CD4-positive, alpha-beta memory T cell (primary cell): Measurements from ENCODE around the gene AMN1. TPM values are rescaled to one million over a fixed set of nuclear protein-coding genes. Genes with fewer than 3 reads are reported as not detected.

Experiments
- CTCF ChIA-PET: fragments of 350-600 bp; sonication (Branson Sonifier 250); formaldehyde crosslinking; loops from one replicate; lab custom pipeline; 2021; ENCODE audit warnings: inconsistent platforms; ENCODE audit not compliant: partially characterized antibody; lab: Charles Lee
- POLR2A ChIA-PET: fragments of 350-600 bp; sonication (Branson Sonifier 250); formaldehyde crosslinking; loops from one replicate; lab custom pipeline; 2021; ENCODE audit not compliant: partially characterized antibody; lab: Charles Lee
- DNase-seq, 5 donors: peaks; one replicate each; pipeline versions ENCODE4 v3.0.0 to v3.0.0-alpha.2; 2020 to 2022; ENCODE audit warnings: mixed read lengths in 1 of 5
- H3K27ac ChIP-seq: one replicate; pipeline ENCODE4 v1.7.0; 2013; ENCODE audit warnings: low read depth, low read length
- H3K27me3 ChIP-seq: 2 replicates; pipeline ENCODE4 v1.7.0; 2013; ENCODE audit warnings: mild to moderate bottlenecking, low read length, moderate library complexity; ENCODE audit not compliant: insufficient read depth
- H3K36me3 ChIP-seq: 2 replicates; pipeline ENCODE4 v1.7.0; 2013; ENCODE audit warnings: mild to moderate bottlenecking, low read length, moderate library complexity; ENCODE audit not compliant: insufficient read depth
- H3K4me1 ChIP-seq: 2 replicates; pipeline ENCODE4 v1.7.0; 2013; ENCODE audit warnings: mild to moderate bottlenecking, low read length, moderate library complexity; ENCODE audit not compliant: insufficient read depth
- H3K4me3 ChIP-seq, 2 donors: one replicate each; pipeline ENCODE4 v1.7.0; 2013; ENCODE audit warnings: low read length in 2 of 2, mild to moderate bottlenecking in 1 of 2
- H3K9me3 ChIP-seq, 2 donors: one replicate each; pipeline ENCODE4 v1.7.0; 2013; ENCODE audit warnings: low read length in 2 of 2, control low read depth in 1 of 2; ENCODE audit not compliant: control insufficient read depth in 1 of 2
- H3K27ac Mint-ChIP-seq, 7 donors: one replicate each; pipeline ENCODE4 v1.8.0; 2020 to 2021; ENCODE audit warnings: mixed read lengths in 7 of 7, mild to moderate bottlenecking in 6 of 7, inconsistent platforms in 3 of 7, moderate library complexity in 3 of 7
- H3K27me3 Mint-ChIP-seq, 2 donors: one replicate each; pipeline ENCODE4 v1.8.0; 2020 to 2021; ENCODE audit warnings: mixed read lengths in 2 of 2
- H3K36me3 Mint-ChIP-seq, 2 donors: one replicate each; pipeline ENCODE4 v1.8.0; 2020 to 2021; ENCODE audit warnings: mixed read lengths in 2 of 2, inconsistent platforms in 1 of 2, mild to moderate bottlenecking in 1 of 2
- H3K4me1 Mint-ChIP-seq, 4 donors: one replicate each; pipeline ENCODE4 v1.8.0; 2020 to 2021; ENCODE audit warnings: mixed read lengths in 4 of 4, mild to moderate bottlenecking in 1 of 4
- H3K4me3 Mint-ChIP-seq, 8 donors: one replicate each; pipeline ENCODE4 v1.8.0; 2020 to 2021; ENCODE audit warnings: mixed read lengths in 8 of 8, mild to moderate bottlenecking in 7 of 8, moderate library complexity in 6 of 8, inconsistent platforms in 3 of 8
- H3K9me3 Mint-ChIP-seq, 8 donors: one replicate each; pipeline ENCODE4 v1.8.0; 2020 to 2021; ENCODE audit warnings: mixed read lengths in 8 of 8, mild to moderate bottlenecking in 5 of 8, inconsistent platforms in 3 of 8, moderate library complexity in 1 of 8
- intact Hi-C: fragments of 100-400 bp; cut with micrococcal nuclease; formaldehyde crosslinking; loops from one replicate; pipeline ENCODE4 v1.15.1; 2023
- polyA plus RNA-seq, 2 donors: library from polyadenylated mRNA; unstranded; fragments of 300-500 nt; fragmentation: Illumina TruSeq; gene quantifications; one replicate each; pipeline ENCODE4 v1.2.3, GENCODE V29; 2021
- total RNA-seq, 2 experiments: library from RNA; stranded (reverse); gene quantifications; one replicate each; pipeline ENCODE4 v1.2.3, GENCODE V29; 2021

Gene AMN1
- total and polyA plus RNA-seq, 4 experiments from 2014 or later = 9.6 to 18.4 (median 14.9) TPM

DNA sequence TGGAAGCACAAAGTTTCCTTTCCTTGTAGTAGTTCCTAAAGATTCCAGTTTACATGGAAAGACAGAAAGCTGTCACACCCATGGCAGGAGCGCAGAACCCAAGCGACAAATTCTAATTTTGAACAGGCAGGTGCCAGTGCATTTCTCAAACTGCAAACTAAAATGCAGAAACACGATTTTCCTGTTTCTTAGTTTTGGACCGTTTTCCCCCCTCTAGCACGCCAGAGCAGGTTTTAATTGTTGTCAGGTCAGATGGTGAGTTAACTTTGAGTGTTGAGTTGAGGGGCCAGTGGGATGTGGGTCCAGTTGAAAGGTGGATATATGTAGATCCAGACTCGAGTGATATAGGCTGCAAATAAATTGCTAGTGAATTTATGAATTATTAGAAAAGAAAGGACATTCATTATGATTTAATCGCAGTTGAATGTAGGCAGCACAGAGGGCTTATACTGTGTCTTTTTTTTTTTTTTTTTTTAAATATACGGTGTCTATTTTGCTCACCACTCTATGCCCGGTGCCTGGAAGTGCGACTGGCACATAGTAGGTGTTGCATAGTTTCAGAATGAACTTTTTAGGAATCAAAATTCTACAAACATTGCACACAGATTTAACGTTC is 70.2 kb downstream of the AMN1 start:
- no peak for DNase-seq
- Mint-ChIP-seq H3K4me3 (peak overlapping the region; percentile 92 to 99 (median 94)), H3K4me1 (peaks cover 8 to 21% (median 14%) of the 10 kb centered on the region in 4 donors), H3K9me3 (no peaks in the 10 kb centered on the region), H3K27ac (peak overlapping the region; percentile 32 to 99 (median 93)), H3K27me3 (no peaks in the 10 kb centered on the region), H3K36me3 (peaks cover 4 to 5% of the 10 kb centered on the region in 2 donors)
- POLR2A ChIA-PET = interaction anchor here (0.6 to 3.5 kb wide), 19 partner anchors 23 to 1099 kb away, joined by 3 to 49 read pairs (median 5); partner anchors contain the start of genes AMN1, RESF1 and YARS2
- no peaks in the 10 kb centered on the region for H3K36me3 ChIP-seq
- intact Hi-C loops = loop anchor here (1.0 to 2.0 kb wide), 6 partner anchors 71 to 1021 kb away; partner anchors contain the start of genes AMN1, BICD1, DNM1L and RESF1
- H3K27ac ChIP-seq = peak overlapping the region; percentile 86
- H3K27me3 ChIP-seq = no peaks in the 10 kb centered on the region
- H3K9me3 ChIP-seq = no peaks in the 10 kb centered on the region
- CTCF ChIA-PET = interaction anchor here (0.6 to 2.2 kb wide), 7 partner anchors 23 to 1097 kb away, joined by 3 to 9 read pairs (median 3); partner anchors contain the start of gene YARS2
- peak overlapping the region; percentile 27 to 86 for H3K4me3 ChIP-seq
- H3K4me1 ChIP-seq = peaks cover 18% of the 10 kb centered on the region

GRCh38 chr12:31655792-31656191 is 73.0 kb downstream of the AMN1 start:
- Histone ChIP-seq H3K27me3 (no peaks in the 10 kb centered on the region), H3K4me1 (peaks cover 29% of the 10 kb centered on the region), H3K4me3 (no peak overlapping the region), H3K9me3 (no peaks in the 10 kb centered on the region), H3K36me3 (no peaks in the 10 kb centered on the region), H3K27ac (no peak overlapping the region)
- Mint-ChIP-seq H3K9me3 (no peaks in the 10 kb centered on the region), H3K4me3 (peak overlapping the region in 1 of 8 donors; percentile 1), H3K27me3 (no peaks in the 10 kb centered on the region), H3K36me3 (peaks cover 0 to 4% of the 10 kb centered on the region in 2 donors), H3K4me1 (peaks cover 16 to 28% (median 21%) of the 10 kb centered on the region in 4 donors), H3K27ac (no peak overlapping the region)
- ChIA-PET POLR2A (no interaction called here), CTCF (interaction anchor here (0.9 to 2.0 kb wide), 5 partner anchors 20 to 1100 kb away, joined by 3 to 8 read pairs (median 3); partner anchors contain the start of gene YARS2)
- intact Hi-C loops = no loop called here
- no peak for DNase-seq

DNA sequence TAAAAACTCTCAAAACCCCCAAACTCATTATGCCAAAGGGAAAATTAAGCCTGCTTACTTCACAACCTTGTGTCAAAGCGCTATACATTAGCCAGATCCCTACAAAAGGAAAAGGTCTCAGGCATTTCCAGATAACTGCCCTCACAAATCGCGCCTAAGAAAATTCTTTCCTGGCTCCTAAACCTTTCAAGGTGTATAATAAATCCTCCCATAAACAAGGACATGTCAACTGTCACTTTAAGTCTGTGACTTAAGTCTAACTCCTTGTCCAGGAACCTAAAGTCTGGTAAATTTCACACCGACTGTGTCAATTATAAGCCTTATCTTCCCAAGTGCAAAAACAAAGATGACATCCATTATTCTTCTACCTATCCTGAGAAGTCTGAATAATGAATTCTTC is 73.6 kb downstream of the AMN1 start:
- Histone ChIP-seq H3K9me3 (no peaks in the 10 kb centered on the region), H3K27me3 (no peaks in the 10 kb centered on the region), H3K27ac (no peak overlapping the region), H3K36me3 (no peaks in the 10 kb centered on the region), H3K4me3 (no peak overlapping the region), H3K4me1 (peaks cover 28% of the 10 kb centered on the region)
- Mint-ChIP-seq H3K27me3 (no peaks in the 10 kb centered on the region), H3K36me3 (peaks cover 0 to 4% of the 10 kb centered on the region in 2 donors), H3K4me1 (peaks cover 14 to 25% (median 19%) of the 10 kb centered on the region in 4 donors), H3K27ac (no peak overlapping the region), H3K4me3 (no peak overlapping the region), H3K9me3 (no peaks in the 10 kb centered on the region)
- CTCF ChIA-PET = interaction anchor here (0.9 to 2.0 kb wide), 3 partner anchors 19 to 1101 kb away, joined by 3 to 8 read pairs (median 5); partner anchors contain the start of gene YARS2
- POLR2A ChIA-PET = no interaction called here
- no peak for DNase-seq
- intact Hi-C loops = no loop called here

- H3K4me1 ChIP-seq = peaks cover 12% of the 10 kb centered on the region
- Mint-ChIP-seq H3K27me3 (no peaks in the 10 kb centered on the region), H3K4me3 (peak overlapping the region in 2 of 8 donors; percentile 73 to 78), H3K27ac (peak overlapping the region in 6 of 7 donors; percentile 5 to 93 (median 78)), H3K9me3 (no peaks in the 10 kb centered on the region), H3K36me3 (no peaks in the 10 kb centered on the region), H3K4me1 (peaks cover 6 to 12% (median 7%) of the 10 kb centered on the region in 4 donors)
- H3K4me3 ChIP-seq = no peak overlapping the region
- H3K27me3 ChIP-seq = no peaks in the 10 kb centered on the region
- intact Hi-C loops = loop anchor here (2.0 kb wide), 1 partner anchor 1103 kb away; the partner anchor contains the start of gene YARS2
- no peaks in the 10 kb centered on the region for H3K36me3 ChIP-seq
- ChIA-PET POLR2A (interaction anchor here (1.0 to 2.6 kb wide), 6 partner anchors 11 to 1104 kb away, joined by 3 to 22 read pairs (median 6); partner anchors contain the start of genes BICD1, RESF1, SINHCAF and YARS2), CTCF (interaction anchor here (1.0 to 3.8 kb wide), 29 partner anchors 8 to 1104 kb away, joined by 3 to 121 read pairs (median 7); partner anchors contain the start of genes AMN1 and YARS2)
- no peaks in the 10 kb centered on the region for H3K9me3 ChIP-seq
- H3K27ac ChIP-seq = peak overlapping the region; percentile 45
- no peak for DNase-seq
Measured at GRCh38 chr12:31651893-31652521, 76.8 kb downstream of the AMN1 start.

- no peaks in the 10 kb centered on the region for H3K9me3 ChIP-seq
- ChIA-PET POLR2A (no interaction called here), CTCF (interaction anchor here (3.8 kb wide), 1 partner anchor 660 kb away, joined by 121 read pairs; no protein-coding TSS in a partner anchor)
- no peaks in the 10 kb centered on the region for H3K27me3 ChIP-seq
- no peak for DNase-seq
- Mint-ChIP-seq H3K4me3 (no peak overlapping the region), H3K4me1 (peaks cover 6 to 12% (median 7%) of the 10 kb centered on the region in 4 donors), H3K36me3 (no peaks in the 10 kb centered on the region), H3K27me3 (peaks cover 0 to 2% of the 10 kb centered on the region in 2 donors), H3K9me3 (no peaks in the 10 kb centered on the region), H3K27ac (no peak overlapping the region)
- peaks cover 12% of the 10 kb centered on the region for H3K4me1 ChIP-seq
- H3K4me3 ChIP-seq = no peak overlapping the region
- H3K27ac ChIP-seq = no peak overlapping the region
- intact Hi-C loops = no loop called here
- H3K36me3 ChIP-seq = no peaks in the 10 kb centered on the region
Measured at GRCh38 chr12:31650918-31651317, 77.9 kb downstream of the AMN1 start.

GRCh38 chr12:31647086-31647491 is 81.7 kb downstream of the AMN1 start:
- DNase-seq = no peak
- CTCF ChIA-PET = interaction anchor here (1.1 to 1.6 kb wide), 3 partner anchors 9 to 1108 kb away, joined by 4 to 6 read pairs (median 5); partner anchors contain the start of gene YARS2
- no peaks in the 10 kb centered on the region for H3K36me3 Mint-ChIP-seq
- H3K27me3 Mint-ChIP-seq = peaks cover 0 to 4% of the 10 kb centered on the region in 2 donors
- Histone ChIP-seq H3K27me3 (no peaks in the 10 kb centered on the region), H3K4me1 (no peaks in the 10 kb centered on the region), H3K27ac (no peak overlapping the region), H3K9me3 (no peaks in the 10 kb centered on the region), H3K4me3 (no peak overlapping the region), H3K36me3 (no peaks in the 10 kb centered on the region)
- no peaks in the 10 kb centered on the region for H3K9me3 Mint-ChIP-seq
- H3K4me1 Mint-ChIP-seq = no peaks in the 10 kb centered on the region
- POLR2A ChIA-PET = no interaction called here
- H3K27ac Mint-ChIP-seq = no peak overlapping the region
- intact Hi-C loops = no loop called here
- H3K4me3 Mint-ChIP-seq = no peak overlapping the region
